ENCODE measurements around the gene ETNK2.
A peak's percentile ranks its signal among the peaks of the same experiment; 100 is the strongest.

Gene ETNK2

DNA sequence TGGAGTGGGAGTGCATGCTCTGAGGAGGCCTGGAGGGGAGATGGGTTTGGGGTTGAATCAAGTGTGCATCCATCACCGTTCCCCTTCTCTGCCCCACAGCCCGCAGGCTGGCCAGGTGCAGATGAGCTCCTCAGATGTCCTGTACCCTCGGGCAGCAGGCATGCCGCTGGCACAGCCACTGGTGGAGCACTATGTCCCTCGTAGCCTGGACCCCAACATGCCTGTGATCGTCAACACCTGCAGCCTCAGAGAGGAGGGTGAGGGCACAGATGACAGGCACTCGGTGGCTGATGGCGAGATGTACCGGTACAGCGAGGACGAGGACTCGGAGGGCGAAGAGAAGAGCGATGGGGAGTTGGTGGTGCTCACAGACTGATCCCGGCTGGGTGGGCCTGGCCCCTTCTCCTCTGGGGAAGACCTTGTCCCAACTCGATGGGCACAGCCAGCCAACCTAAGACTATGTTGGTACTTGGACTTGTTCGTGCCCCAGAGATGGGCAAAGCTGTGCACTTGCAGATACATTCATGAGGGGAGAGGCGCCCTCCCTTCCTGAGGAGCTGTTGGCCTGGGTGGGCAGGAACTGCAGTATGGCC is 26.0 kb downstream of the ETNK2 start:
- no peaks in the 10 kb centered on the region for H3K27me3 ChIP-seq (ENCODE audit: insufficient read depth, low read length)
- no CpG with 5 or more reads among the region's 18 CpGs for WGBS (ENCODE audit: extremely low coverage, insufficient coverage, insufficient read length)
- H3K14ac ChIP-seq (ENCODE audit: low read length): no peak overlapping the region
- no peak overlapping the region for H2BK12ac ChIP-seq (ENCODE audit: low read length)
- no peak overlapping the region for H2BK120ac ChIP-seq (ENCODE audit: insufficient read depth, low read length, poor library complexity)
- DNase-seq: no peak
- H2BK5ac ChIP-seq (ENCODE audit: low read depth, low read length, poor library complexity): no peak overlapping the region
- peaks cover 2% of the 10 kb centered on the region for H3K9me3 ChIP-seq (ENCODE audit: insufficient read depth, low read depth, low read length)
- peaks cover 51 to 67% of the 10 kb centered on the region in 2 experiments for H3K36me3 ChIP-seq (ENCODE audit: control insufficient read depth in 1 of 2, insufficient read depth in 2 of 2, low read length in 2 of 2)
- H3K27ac ChIP-seq (ENCODE audit: low read depth, low read length): no peak overlapping the region
- no peak overlapping the region for H3K4ac ChIP-seq (ENCODE audit: low read depth, low read length)
- H3K18ac ChIP-seq (ENCODE audit: low read length): no peak overlapping the region
- H3K9ac ChIP-seq (ENCODE audit: low read length): no peak overlapping the region
- no peak overlapping the region for H3K4me3 ChIP-seq (ENCODE audit: low read depth, low read length)
- no peak overlapping the region for H4K8ac ChIP-seq (ENCODE audit: low read depth, low read length)
- no peak overlapping the region for H4K12ac ChIP-seq (ENCODE audit: low read depth, low read length)
- no peak overlapping the region for H3K4me2 ChIP-seq (ENCODE audit: low read length)
- H3K79me2 ChIP-seq (ENCODE audit: control insufficient read depth, insufficient read depth, low read length, poor library complexity): no peaks in the 10 kb centered on the region
- H3K4me1 ChIP-seq (ENCODE audit: control insufficient read depth in 1 of 2, insufficient read depth in 2 of 2, low read length in 2 of 2): peaks cover 0 to 3% of the 10 kb centered on the region in 2 experiments
- H2AK5ac ChIP-seq (ENCODE audit: low read length): no peak overlapping the region
- no peak overlapping the region for H4K91ac ChIP-seq (ENCODE audit: low read depth, low read length)
- peaks cover 2% of the 10 kb centered on the region for H3K79me1 ChIP-seq (ENCODE audit: low read length)
- no peak overlapping the region for H3K23ac ChIP-seq (ENCODE audit: low read length)
- H2AFZ ChIP-seq (ENCODE audit: insufficient read depth, low read length, poor library complexity): no peak overlapping the region

DNA sequence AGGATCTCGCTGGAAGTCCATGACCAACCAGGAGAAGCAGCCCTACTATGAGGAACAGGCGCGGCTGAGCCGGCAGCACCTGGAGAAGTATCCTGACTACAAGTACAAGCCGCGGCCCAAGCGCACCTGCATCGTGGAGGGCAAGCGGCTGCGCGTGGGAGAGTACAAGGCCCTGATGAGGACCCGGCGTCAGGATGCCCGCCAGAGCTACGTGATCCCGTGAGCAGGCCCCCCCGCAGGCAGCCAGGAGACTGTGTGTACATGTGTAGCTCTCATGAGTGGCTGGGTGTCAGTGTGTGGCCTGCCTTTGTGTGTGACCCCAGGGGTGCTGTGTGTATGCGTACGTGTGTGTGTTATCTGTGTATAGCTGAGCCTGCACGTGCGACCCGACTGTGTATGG is 27.2 kb downstream of the ETNK2 start:
- WGBS (ENCODE audit: extremely low coverage, insufficient coverage, insufficient read length): no CpG with 5 or more reads among the region's 22 CpGs
- Histone ChIP-seq H3K27ac (ENCODE audit: low read depth, low read length) (no peak overlapping the region), H2BK12ac (ENCODE audit: low read length) (no peak overlapping the region), H4K8ac (ENCODE audit: low read depth, low read length) (no peak overlapping the region), H3K79me1 (ENCODE audit: low read length) (peaks cover 2% of the 10 kb centered on the region), H3K9ac (ENCODE audit: low read length) (no peak overlapping the region), H3K14ac (ENCODE audit: low read length) (no peak overlapping the region), H3K23ac (ENCODE audit: low read length) (no peak overlapping the region), H2BK5ac (ENCODE audit: low read depth, low read length, poor library complexity) (no peak overlapping the region), H3K4me3 (ENCODE audit: low read depth, low read length) (peak overlapping the region; percentile 5), H3K4me1 (ENCODE audit: control insufficient read depth in 1 of 2, insufficient read depth in 2 of 2, low read length in 2 of 2) (peaks cover 0 to 3% of the 10 kb centered on the region in 2 experiments), H3K4ac (ENCODE audit: low read depth, low read length) (no peak overlapping the region), H2AK5ac (ENCODE audit: low read length) (no peak overlapping the region), H3K9me3 (ENCODE audit: insufficient read depth, low read depth, low read length) (peaks cover 2% of the 10 kb centered on the region), H3K4me2 (ENCODE audit: low read length) (no peak overlapping the region), H4K91ac (ENCODE audit: low read depth, low read length) (no peak overlapping the region), H3K36me3 (ENCODE audit: control insufficient read depth in 1 of 2, insufficient read depth in 2 of 2, low read length in 2 of 2) (peaks cover 53 to 67% of the 10 kb centered on the region in 2 experiments), H3K27me3 (ENCODE audit: insufficient read depth, low read length) (no peaks in the 10 kb centered on the region), H2BK120ac (ENCODE audit: insufficient read depth, low read length, poor library complexity) (no peak overlapping the region), H4K12ac (ENCODE audit: low read depth, low read length) (no peak overlapping the region), H2AFZ (ENCODE audit: insufficient read depth, low read length, poor library complexity) (no peak overlapping the region), H3K18ac (ENCODE audit: low read length) (no peak overlapping the region), H3K79me2 (ENCODE audit: control insufficient read depth, insufficient read depth, low read length, poor library complexity) (no peaks in the 10 kb centered on the region)
- DNase-seq: no peak

DNA sequence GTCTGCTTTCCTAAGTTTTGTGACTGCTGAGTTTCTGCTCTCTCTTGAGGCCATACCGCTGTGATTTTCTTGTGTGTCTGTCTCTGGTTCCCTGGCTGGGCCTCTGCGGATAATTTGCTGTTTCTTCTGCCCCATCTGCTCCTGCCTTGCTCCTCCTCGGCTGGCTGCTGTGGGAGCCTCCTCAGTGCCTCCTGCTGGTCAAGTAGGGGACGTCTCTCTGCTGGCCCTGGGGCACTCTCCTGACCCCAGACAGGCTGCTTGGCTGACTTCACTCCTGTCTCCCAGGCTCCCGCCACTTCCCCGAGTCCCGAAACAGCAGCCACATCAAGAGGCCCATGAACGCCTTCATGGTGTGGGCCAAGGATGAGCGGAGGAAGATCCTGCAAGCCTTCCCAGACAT is 28.5 kb downstream of the ETNK2 start:
- Histone ChIP-seq H3K23ac (ENCODE audit: low read length) (no peak overlapping the region), H3K4ac (ENCODE audit: low read depth, low read length) (no peak overlapping the region), H2AK5ac (ENCODE audit: low read length) (no peak overlapping the region), H3K9me3 (ENCODE audit: insufficient read depth, low read depth, low read length) (peaks cover 2% of the 10 kb centered on the region), H3K36me3 (ENCODE audit: control insufficient read depth in 1 of 2, insufficient read depth in 2 of 2, low read length in 2 of 2) (peaks cover 62 to 74% of the 10 kb centered on the region in 2 experiments), H4K12ac (ENCODE audit: low read depth, low read length) (no peak overlapping the region), H3K79me2 (ENCODE audit: control insufficient read depth, insufficient read depth, low read length, poor library complexity) (no peaks in the 10 kb centered on the region), H3K4me2 (ENCODE audit: low read length) (no peak overlapping the region), H3K14ac (ENCODE audit: low read length) (no peak overlapping the region), H3K4me3 (ENCODE audit: low read depth, low read length) (no peak overlapping the region), H3K27ac (ENCODE audit: low read depth, low read length) (no peak overlapping the region), H4K91ac (ENCODE audit: low read depth, low read length) (no peak overlapping the region), H2AFZ (ENCODE audit: insufficient read depth, low read length, poor library complexity) (no peak overlapping the region), H2BK12ac (ENCODE audit: low read length) (no peak overlapping the region), H3K9ac (ENCODE audit: low read length) (no peak overlapping the region), H3K27me3 (ENCODE audit: insufficient read depth, low read length) (no peaks in the 10 kb centered on the region), H2BK5ac (ENCODE audit: low read depth, low read length, poor library complexity) (no peak overlapping the region), H3K79me1 (ENCODE audit: low read length) (no peaks in the 10 kb centered on the region), H3K18ac (ENCODE audit: low read length) (no peak overlapping the region), H3K4me1 (ENCODE audit: control insufficient read depth in 1 of 2, insufficient read depth in 2 of 2, low read length in 2 of 2) (no peaks in the 10 kb centered on the region), H4K8ac (ENCODE audit: low read depth, low read length) (no peak overlapping the region), H2BK120ac (ENCODE audit: insufficient read depth, low read length, poor library complexity) (no peak overlapping the region)
- no peak for DNase-seq
- no CpG with 5 or more reads among the region's 9 CpGs for WGBS (ENCODE audit: extremely low coverage, insufficient coverage, insufficient read length)

DNA sequence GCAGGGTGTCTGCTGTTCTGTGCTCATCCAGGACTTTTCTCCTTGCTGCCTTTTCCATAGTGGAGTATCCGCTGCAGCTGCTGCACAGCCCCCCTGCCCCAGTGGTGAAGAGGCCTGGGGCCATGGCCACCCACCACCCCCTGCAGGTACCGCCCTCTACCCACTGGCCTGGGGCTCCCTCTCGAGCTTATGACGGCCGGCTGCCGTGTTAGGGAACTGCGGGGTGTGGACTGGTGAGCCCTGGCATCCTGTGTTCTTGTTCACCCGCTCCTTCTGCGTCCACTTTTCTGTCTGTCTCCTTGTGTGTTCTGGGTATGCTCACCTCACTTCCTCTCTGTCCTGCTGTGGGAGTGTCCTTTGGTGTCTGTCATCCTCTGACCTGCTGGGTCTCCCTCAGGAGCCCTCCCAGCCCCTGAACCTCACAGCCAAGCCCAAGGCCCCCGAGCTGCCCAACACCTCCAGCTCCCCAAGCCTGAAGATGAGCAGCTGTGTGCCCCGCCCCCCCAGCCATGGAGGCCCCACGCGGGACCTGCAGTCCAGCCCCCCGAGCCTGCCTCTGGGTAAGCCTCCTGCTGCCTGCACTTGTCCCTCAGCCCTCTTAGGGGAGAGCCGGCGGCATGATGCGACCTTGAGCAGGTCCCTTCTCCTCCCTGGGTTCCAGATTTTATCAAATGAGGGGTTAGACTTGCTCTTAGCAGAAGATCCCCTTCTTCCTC is 29.8 kb downstream of the ETNK2 start:
- no peak overlapping the region for H3K14ac ChIP-seq (ENCODE audit: low read length)
- no peaks in the 10 kb centered on the region for H3K79me2 ChIP-seq (ENCODE audit: control insufficient read depth, insufficient read depth, low read length, poor library complexity)
- no CpG with 5 or more reads among the region's 17 CpGs for WGBS (ENCODE audit: extremely low coverage, insufficient coverage, insufficient read length)
- peaks cover 2% of the 10 kb centered on the region for H3K9me3 ChIP-seq (ENCODE audit: insufficient read depth, low read depth, low read length)
- no peak overlapping the region for H4K91ac ChIP-seq (ENCODE audit: low read depth, low read length)
- no peak for DNase-seq
- no peak overlapping the region for H3K9ac ChIP-seq (ENCODE audit: low read length)
- H4K12ac ChIP-seq (ENCODE audit: low read depth, low read length): no peak overlapping the region
- no peak overlapping the region for H3K4me2 ChIP-seq (ENCODE audit: low read length)
- H2AK5ac ChIP-seq (ENCODE audit: low read length): no peak overlapping the region
- no peak overlapping the region for H3K4ac ChIP-seq (ENCODE audit: low read depth, low read length)
- H3K27me3 ChIP-seq (ENCODE audit: insufficient read depth, low read length): no peaks in the 10 kb centered on the region
- H3K18ac ChIP-seq (ENCODE audit: low read length): no peak overlapping the region
- H2AFZ ChIP-seq (ENCODE audit: insufficient read depth, low read length, poor library complexity): no peak overlapping the region
- no peak overlapping the region for H3K27ac ChIP-seq (ENCODE audit: low read depth, low read length)
- H2BK12ac ChIP-seq (ENCODE audit: low read length): no peak overlapping the region
- no peaks in the 10 kb centered on the region for H3K4me1 ChIP-seq (ENCODE audit: control insufficient read depth in 1 of 2, insufficient read depth in 2 of 2, low read length in 2 of 2)
- no peak overlapping the region for H3K4me3 ChIP-seq (ENCODE audit: low read depth, low read length)
- peaks cover 69 to 78% of the 10 kb centered on the region in 2 experiments for H3K36me3 ChIP-seq (ENCODE audit: control insufficient read depth in 1 of 2, insufficient read depth in 2 of 2, low read length in 2 of 2)
- H2BK5ac ChIP-seq (ENCODE audit: low read depth, low read length, poor library complexity): no peak overlapping the region
- no peak overlapping the region for H4K8ac ChIP-seq (ENCODE audit: low read depth, low read length)
- no peak overlapping the region for H2BK120ac ChIP-seq (ENCODE audit: insufficient read depth, low read length, poor library complexity)
- no peak overlapping the region for H3K23ac ChIP-seq (ENCODE audit: low read length)
- no peaks in the 10 kb centered on the region for H3K79me1 ChIP-seq (ENCODE audit: low read length)

Data from trophoblast cell (in vitro differentiated cells and primary cell).